SK-N-SH (cell line): Measurements from ENCODE around the gene FNDC4. TPM values are rescaled to one million over a fixed set of nuclear protein-coding genes. Genes with fewer than 3 reads are reported as not detected.

Source experiments
- CTCF ChIA-PET: fragments of 300-600, 350-600 bp; formaldehyde crosslinking; extraction: SDS; loops from one replicate; lab custom pipeline; 2021; lab: Yijun Ruan, JAX
- POLR2A ChIA-PET: fragments of 350-600 bp; sonication (Branson Sonifier 250); formaldehyde crosslinking; extraction: SDS; loops from one replicate; lab custom pipeline; 2020; ENCODE audit warnings: antibody characterized with exemption, inconsistent platforms; lab: Yijun Ruan, JAX
- DNase-seq: peaks from one replicate; pipeline ENCODE4 v3.0.0; 2012
- H2AFZ ChIP-seq: fragments of 200-600 bp; sonication (generic); 2 replicates; pipeline ENCODE4 v1.8.1; 2016; ENCODE audit warnings: antibody characterized with exemption, mild to moderate bottlenecking, low read depth
- H3F3A ChIP-seq: fragments of 200-600 bp; sonication (generic); replicated peaks from 2 replicates; pipeline ENCODE3; 2016; ENCODE audit warnings: antibody characterized with exemption, mild to moderate bottlenecking; ENCODE audit not compliant: insufficient read depth
- H3K27ac ChIP-seq, 2 experiments: fragments of 200-500 bp in 1 of 2; fragments of 200-600 bp in 1 of 2; sonication (Bioruptor generic) in 1 of 2; sonication (generic), shearing (Covaris generic) in 1 of 2; 2 replicates each; pipeline versions ENCODE4 v1.5.1 to v1.6.1; 2014 to 2016; ENCODE audit warnings: low read depth in 2 of 2, inconsistent platforms in 1 of 2, low read length in 1 of 2, mild to moderate bottlenecking in 1 of 2, mixed read lengths in 1 of 2
- H3K27me3 ChIP-seq: fragments of 200-600 bp; sonication (generic), shearing (Covaris generic); 2 replicates; pipeline ENCODE4 v1.6.1; 2016; ENCODE audit warnings: mixed run types; ENCODE audit not compliant: insufficient read depth
- H3K36me3 ChIP-seq, 2 experiments: fragments of 200-500 bp in 1 of 2; fragments of 200-600 bp in 1 of 2; sonication (Bioruptor generic) in 1 of 2; sonication (generic) in 1 of 2; replicated peaks in 1 of 2; 2 replicates each; pipeline versions ENCODE3 to v1.5.1; 2014 to 2016; ENCODE audit warnings: low read length in 1 of 2, mild to moderate bottlenecking in 1 of 2; ENCODE audit not compliant: insufficient read depth in 2 of 2, control insufficient read depth in 1 of 2
- H3K4me1 ChIP-seq, 2 experiments: fragments of 200-500 bp in 1 of 2; fragments of 200-600 bp in 1 of 2; sonication (Bioruptor generic) in 1 of 2; sonication (generic), shearing (Covaris generic) in 1 of 2; 2 replicates each; pipeline versions ENCODE4 v1.5.1 to v1.6.1; 2014 to 2016; ENCODE audit warnings: low read depth in 1 of 2, low read length in 1 of 2, mixed run types in 1 of 2; ENCODE audit not compliant: insufficient read depth in 2 of 2, control insufficient read depth in 1 of 2
- H3K4me2 ChIP-seq: fragments of 200-600 bp; sonication (generic), shearing (Covaris generic); 2 replicates; pipeline ENCODE4 v1.6.1; 2017; ENCODE audit warnings: mixed run types
- H3K4me3 ChIP-seq, 2 experiments: fragments of 200-500 bp in 1 of 2; fragments of 200-600 bp in 1 of 2; sonication (Bioruptor generic) in 1 of 2; sonication (generic), shearing (Covaris generic) in 1 of 2; 2 replicates each; pipeline versions ENCODE4 v1.5.1 to v1.8.1; 2014 to 2016; ENCODE audit warnings: low read depth in 2 of 2, inconsistent platforms in 1 of 2, low read length in 1 of 2, mild to moderate bottlenecking in 1 of 2, mixed read lengths in 1 of 2, moderate library complexity in 1 of 2
- H3K79me2 ChIP-seq: fragments of 200-600 bp; sonication (generic); 2 replicates; pipeline ENCODE4 v1.8.1; 2017; ENCODE audit warnings: mild to moderate bottlenecking; ENCODE audit not compliant: insufficient read depth
- H3K9ac ChIP-seq: fragments of 200-600 bp; sonication (generic); 2 replicates; pipeline ENCODE4 v1.6.1; 2017; ENCODE audit warnings: mixed run types
- H3K9me2 ChIP-seq: fragments of 200-600 bp; sonication (generic); 2 replicates; pipeline ENCODE4 v1.6.1; 2017; ENCODE audit warnings: mixed run types
- H3K9me3 ChIP-seq: fragments of 200-600 bp; sonication (generic); 2 replicates; pipeline ENCODE4 v1.6.1; 2017; ENCODE audit warnings: mixed run types, mild to moderate bottlenecking, moderate library complexity
- H4K20me1 ChIP-seq: fragments of 200-600 bp; sonication (generic); 2 replicates; pipeline ENCODE4 v1.6.1; 2017; ENCODE audit warnings: mild to moderate bottlenecking, mixed run types; ENCODE audit not compliant: insufficient read depth
- CHD2 ChIP-seq: fragments of 150-350 bp; IDR thresholded peaks from 2 replicates; pipeline ENCODE4 v1.6.1; 2018; ENCODE audit warnings: low read length; ENCODE audit not compliant: partially characterized antibody
- EZH2phosphoT487 ChIP-seq: fragments of 200-600 bp; sonication (generic); IDR thresholded peaks from 2 replicates; pipeline ENCODE4 v1.6.1; 2017; ENCODE audit warnings: low read depth, mixed run types, mild to moderate bottlenecking, antibody characterized with exemption, moderate library complexity, borderline replicate concordance
- FOSL2 ChIP-seq: IDR thresholded peaks from 2 replicates; pipeline ENCODE4 v1.4.0; 2012; ENCODE audit warnings: low read depth, mild to moderate bottlenecking, moderate library complexity, borderline replicate concordance
- FOXJ3 ChIP-seq: sonication (generic); formaldehyde crosslinking; IDR thresholded peaks from 2 replicates; pipeline ENCODE4 v1.5.1; 2020; ENCODE audit warnings: mild to moderate bottlenecking, missing genetic modification reagents
- FOXM1 ChIP-seq: IDR thresholded peaks from 2 replicates; pipeline ENCODE4 v1.4.0; 2012; ENCODE audit warnings: low read depth, mild to moderate bottlenecking
- JUND ChIP-seq: IDR thresholded peaks from 2 replicates; pipeline ENCODE4 v1.4.0; 2012
- MXI1 ChIP-seq: IDR thresholded peaks from 2 replicates; pipeline ENCODE4 v1.6.1; 2012; ENCODE audit warnings: mild to moderate bottlenecking, low read depth, low read length, improper control_type of control experiment
- NFIC ChIP-seq: IDR thresholded peaks from 2 replicates; pipeline ENCODE4 v1.4.0; 2012; ENCODE audit warnings: borderline replicate concordance
- RAD21 ChIP-seq: IDR thresholded peaks from 2 replicates; pipeline ENCODE4 v1.6.1; 2012; ENCODE audit warnings: mild to moderate bottlenecking, low read length
- RFX5 ChIP-seq: IDR thresholded peaks from 2 replicates; pipeline ENCODE4 v1.6.1; 2012; ENCODE audit warnings: mild to moderate bottlenecking, improper control_type of control experiment, low read length
- SIN3A ChIP-seq: IDR thresholded peaks from 2 replicates; pipeline ENCODE4 v1.6.1; 2012; ENCODE audit warnings: low read depth, mild to moderate bottlenecking, low read length, moderate library complexity, borderline replicate concordance
- TEAD4 ChIP-seq: IDR thresholded peaks from 2 replicates; pipeline ENCODE4 v1.4.0; 2012; ENCODE audit warnings: mild to moderate bottlenecking, borderline replicate concordance; ENCODE audit not compliant: insufficient read depth
- YY1 ChIP-seq: IDR thresholded peaks from 2 replicates; pipeline ENCODE4 v1.4.0; 2012; ENCODE audit warnings: low read depth, mild to moderate bottlenecking
- WGBS: methylation state at CpG from one replicate; pipeline ENCODE4 v1.1.6; 2017; ENCODE audit warnings: low lambda C conversion rate; 5-methylcytosine and 5-hydroxymethylcytosine counted together
- polyA plus RNA-seq, 3 experiments: library from polyadenylated mRNA; depleted of rRNA; stranded (reverse); fragments of >200 nt; gene quantifications; 2 replicates each; pipeline ENCODE4 v1.2.3, GENCODE V29; 2012
- TF ChIP-seq, protein P1 (sequence below): IDR thresholded peaks from 2 replicates; pipeline ENCODE4; 2012
- TF ChIP-seq, protein P2 (sequence below): IDR thresholded peaks from 2 replicates; pipeline ENCODE4 v1.4.0; 2012; ENCODE audit warnings: low read depth, borderline replicate concordance
- TF ChIP-seq, protein P3 (sequence below): fragments of 150-350 bp; IDR thresholded peaks from 2 replicates; pipeline ENCODE4 v1.6.1; 2017; ENCODE audit warnings: antibody characterized with exemption, low read length, low read depth, borderline replicate concordance
- TF ChIP-seq, protein P4 (sequence below): IDR thresholded peaks from 2 replicates; pipeline ENCODE4 v1.4.0; 2012; ENCODE audit warnings: low read depth

The FNDC4 gene
- polyA plus RNA-seq, 1 of the 3 experiments (the other 2 are of a cell fraction), result 27.0 TPM

DNA sequence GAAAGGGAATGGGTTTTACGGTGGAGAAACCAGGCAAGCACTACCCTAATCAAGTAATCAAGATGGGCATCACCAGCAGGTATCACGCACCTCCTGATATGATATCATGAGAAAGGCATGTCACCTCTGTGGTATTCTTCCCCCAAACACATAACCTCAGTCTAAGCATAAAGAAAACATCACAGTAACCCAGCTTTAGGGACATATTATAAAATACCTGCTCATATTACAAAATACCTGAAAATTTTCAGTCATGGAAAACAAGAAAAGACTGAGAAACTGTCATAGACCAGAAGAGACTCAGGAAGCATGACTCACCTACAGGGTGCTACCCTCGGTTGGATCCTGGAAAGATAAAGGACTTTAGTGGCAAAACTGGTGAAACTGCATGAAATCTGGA, 32.2 kb upstream of the FNDC4 start:
- Histone ChIP-seq H3K9ac (no peak overlapping the region), H3F3A (no peaks in the 10 kb centered on the region), H3K4me3 (no peak overlapping the region), H3K9me3 (no peaks in the 10 kb centered on the region), H3K9me2 (no peaks in the 10 kb centered on the region), H3K27ac (no peak overlapping the region)
- TF ChIP-seq FOSL2 (0 out of 2 replicates have a peak, but pooled peaks have one; percentile 27), JUND (no peak), YY1 (no peak)
- TF ChIP-seq, all 33 proteins: peak for 1
- no peaks in the 10 kb centered on the region for H4K20me1 ChIP-seq
- DNase-seq, result no peak
- H3K4me1 ChIP-seq, result no peaks in the 10 kb centered on the region
- H3K36me3 ChIP-seq, result no peaks in the 10 kb centered on the region
- WGBS, result 34% methylated on average over 3 of the region's 3 CpGs
- no peak overlapping the region for H2AFZ ChIP-seq
- no peak overlapping the region for H3K4me2 ChIP-seq
- no peaks in the 10 kb centered on the region for H3K27me3 ChIP-seq
- POLR2A ChIA-PET, result interaction anchor here (0.9 kb wide), 1 partner anchor 18 kb away, joined by 3 read pairs; no protein-coding TSS in a partner anchor
- CTCF ChIA-PET, result interaction anchor here (1.5 kb wide), 1 partner anchor 10 kb away, joined by 6 read pairs; a partner anchor contains a TSS
- no peaks in the 10 kb centered on the region for H3K79me2 ChIP-seq

DNA sequence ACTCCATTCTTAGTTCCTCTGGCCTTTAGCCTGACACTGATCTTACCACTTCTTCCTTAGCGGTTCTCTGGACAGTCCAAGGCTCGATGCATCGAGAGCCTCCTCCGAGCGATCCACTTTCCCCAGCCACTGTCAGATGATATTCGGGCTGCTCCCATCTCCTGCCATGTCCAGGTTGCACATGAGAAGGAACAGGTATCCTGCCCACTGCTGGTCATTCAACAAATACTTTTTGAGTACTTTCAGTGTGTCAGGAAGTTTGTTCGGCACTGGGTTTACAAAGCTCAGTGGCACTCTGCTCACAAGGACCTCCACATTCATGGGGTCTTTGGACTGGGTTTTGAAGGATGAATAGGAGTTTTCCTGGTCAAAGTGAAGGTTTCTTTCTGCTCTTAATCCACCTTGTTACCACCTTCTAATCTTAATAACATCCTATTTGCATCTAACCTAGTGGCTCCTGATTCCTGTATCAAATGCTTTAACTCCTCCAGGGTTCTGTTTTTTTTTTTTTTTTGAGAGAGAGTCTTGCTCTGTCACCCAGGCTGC, 27.5 kb upstream of the FNDC4 start:
- Histone ChIP-seq H3K79me2 (no peaks in the 10 kb centered on the region), H4K20me1 (no peaks in the 10 kb centered on the region), H3K27me3 (no peaks in the 10 kb centered on the region), H3K4me2 (no peak overlapping the region), H3K4me3 (no peak overlapping the region), H3K27ac (no peak overlapping the region), H3K9me3 (no peaks in the 10 kb centered on the region), H3K4me1 (no peaks in the 10 kb centered on the region), H3F3A (no peaks in the 10 kb centered on the region), H2AFZ (no peak overlapping the region), H3K9ac (no peak overlapping the region), H3K36me3 (no peaks in the 10 kb centered on the region), H3K9me2 (no peaks in the 10 kb centered on the region)
- CTCF ChIA-PET, result no interaction called here
- TF ChIP-seq, protein P1, sequence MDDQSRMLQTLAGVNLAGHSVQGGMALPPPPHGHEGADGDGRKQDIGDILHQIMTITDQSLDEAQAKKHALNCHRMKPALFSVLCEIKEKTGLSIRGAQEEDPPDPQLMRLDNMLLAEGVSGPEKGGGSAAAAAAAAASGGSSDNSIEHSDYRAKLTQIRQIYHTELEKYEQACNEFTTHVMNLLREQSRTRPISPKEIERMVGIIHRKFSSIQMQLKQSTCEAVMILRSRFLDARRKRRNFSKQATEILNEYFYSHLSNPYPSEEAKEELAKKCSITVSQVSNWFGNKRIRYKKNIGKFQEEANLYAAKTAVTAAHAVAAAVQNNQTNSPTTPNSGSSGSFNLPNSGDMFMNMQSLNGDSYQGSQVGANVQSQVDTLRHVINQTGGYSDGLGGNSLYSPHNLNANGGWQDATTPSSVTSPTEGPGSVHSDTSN, result no peak
- TF ChIP-seq TEAD4 (no peak), JUND (no peak)
- POLR2A ChIA-PET, result no interaction called here
- 57% methylated on average over 7 of the region's 7 CpGs for WGBS
- no peak for DNase-seq

DNA sequence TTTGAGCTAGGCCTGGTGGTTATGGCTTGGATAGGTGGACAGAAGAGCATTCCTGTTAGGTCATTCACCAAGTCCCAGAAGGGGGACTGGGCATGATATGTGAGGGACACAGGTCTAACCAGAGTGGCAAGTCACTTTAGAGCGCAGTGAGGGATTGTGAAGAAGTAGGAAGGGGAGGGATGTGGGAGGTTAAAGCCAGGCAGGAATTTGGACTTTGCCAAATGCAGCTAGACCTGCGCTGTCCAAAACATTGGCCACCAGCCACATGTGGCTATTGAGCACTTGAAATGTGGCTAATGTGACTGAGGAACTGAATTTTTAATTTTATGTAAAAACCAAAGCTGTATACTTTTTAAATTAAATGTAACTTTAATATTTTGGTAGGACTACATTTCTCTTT, 25.3 kb upstream of the FNDC4 start:
- CTCF ChIA-PET, result interaction anchor here (1.0 kb wide), 1 partner anchor 23 kb away, joined by 3 read pairs; no protein-coding TSS in a partner anchor
- TF ChIP-seq JUND (no peak), RFX5 (no peak), FOXM1 (no peak), YY1 (no peak), SIN3A (no peak), CHD2 (no peak), EZH2phosphoT487 (no peak), MXI1 (no peak), NFIC (no peak), FOXJ3 (CRISPR knock-in tag) (no peak), RAD21 (no peak)
- TF ChIP-seq, protein P2, sequence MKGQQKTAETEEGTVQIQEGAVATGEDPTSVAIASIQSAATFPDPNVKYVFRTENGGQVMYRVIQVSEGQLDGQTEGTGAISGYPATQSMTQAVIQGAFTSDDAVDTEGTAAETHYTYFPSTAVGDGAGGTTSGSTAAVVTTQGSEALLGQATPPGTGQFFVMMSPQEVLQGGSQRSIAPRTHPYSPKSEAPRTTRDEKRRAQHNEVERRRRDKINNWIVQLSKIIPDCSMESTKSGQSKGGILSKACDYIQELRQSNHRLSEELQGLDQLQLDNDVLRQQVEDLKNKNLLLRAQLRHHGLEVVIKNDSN, result no peak
- TF ChIP-seq, protein P3, sequence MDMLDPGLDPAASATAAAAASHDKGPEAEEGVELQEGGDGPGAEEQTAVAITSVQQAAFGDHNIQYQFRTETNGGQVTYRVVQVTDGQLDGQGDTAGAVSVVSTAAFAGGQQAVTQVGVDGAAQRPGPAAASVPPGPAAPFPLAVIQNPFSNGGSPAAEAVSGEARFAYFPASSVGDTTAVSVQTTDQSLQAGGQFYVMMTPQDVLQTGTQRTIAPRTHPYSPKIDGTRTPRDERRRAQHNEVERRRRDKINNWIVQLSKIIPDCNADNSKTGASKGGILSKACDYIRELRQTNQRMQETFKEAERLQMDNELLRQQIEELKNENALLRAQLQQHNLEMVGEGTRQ, result no peak
- TF ChIP-seq, protein P1, result no peak
- TF ChIP-seq, protein P4, sequence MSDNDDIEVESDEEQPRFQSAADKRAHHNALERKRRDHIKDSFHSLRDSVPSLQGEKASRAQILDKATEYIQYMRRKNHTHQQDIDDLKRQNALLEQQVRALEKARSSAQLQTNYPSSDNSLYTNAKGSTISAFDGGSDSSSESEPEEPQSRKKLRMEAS, result no peak

More for the DNA sequence above, 25.3 kb upstream of the FNDC4 start:
- Histone ChIP-seq H3K9ac (no peak overlapping the region), H4K20me1 (no peaks in the 10 kb centered on the region), H3K27me3 (no peaks in the 10 kb centered on the region), H3K27ac (no peak overlapping the region), H3K4me1 (no peaks in the 10 kb centered on the region), H3K79me2 (no peaks in the 10 kb centered on the region), H3F3A (no peaks in the 10 kb centered on the region), H3K9me3 (no peaks in the 10 kb centered on the region), H3K9me2 (no peaks in the 10 kb centered on the region), H3K36me3 (no peaks in the 10 kb centered on the region), H3K4me3 (no peak overlapping the region), H3K4me2 (no peak overlapping the region), H2AFZ (no peak overlapping the region)
- POLR2A ChIA-PET, result no interaction called here
- 97% methylated on average over 2 of the region's 2 CpGs for WGBS
- no peak for DNase-seq
